HUDEP-2 (cell line): Measurements from ENCODE around the gene VAT1L.

Experiments used
- DNase-seq, 76 experiments: peaks; one replicate each; lab custom pipeline; 2025; ENCODE audit not compliant: unreplicated experiment in 76 of 76; lab: John Stamatoyannopoulos, UW

Gene VAT1L

GRCh38 chr16:77899416-77899815 is 111.1 kb downstream of the VAT1L start:
- no peak for DNase-seq

GRCh38 chr16:77905374-77905920 is 117.1 kb downstream of the VAT1L start:
- DNase-seq, result no peak

- DNase-seq, result no peak
Observed at GRCh38 chr16:77910021-77910420, 121.7 kb downstream of the VAT1L start.

- DNase-seq, result peak in 1 of 76 experiments; percentile 3
Observed at GRCh38 chr16:77912617-77913016, 124.3 kb downstream of the VAT1L start.

- no peak for DNase-seq
Observed at GRCh38 chr16:77913738-77914253, 125.4 kb downstream of the VAT1L start.

- no peak for DNase-seq
Observed at GRCh38 chr16:77916111-77916510, 127.7 kb downstream of the VAT1L start.

GRCh38 chr16:77917971-77918370 is 129.6 kb downstream of the VAT1L start:
- DNase-seq, result no peak

- no peak for DNase-seq
Observed at GRCh38 chr16:77918809-77919707, 130.7 kb downstream of the VAT1L start.

- DNase-seq, result peak in 1 of 76 experiments; percentile 18
Observed at GRCh38 chr16:77919761-77920415, 131.5 kb downstream of the VAT1L start.

- DNase-seq, result no peak
Observed at GRCh38 chr16:77920984-77921383, 132.6 kb downstream of the VAT1L start.

- no peak for DNase-seq
Observed at GRCh38 chr16:77922228-77922754, 133.9 kb downstream of the VAT1L start.

- DNase-seq, result no peak
Observed at GRCh38 chr16:77925531-77925930, 137.2 kb downstream of the VAT1L start.

GRCh38 chr16:77928096-77928495 is 139.7 kb downstream of the VAT1L start:
- DNase-seq, result no peak

GRCh38 chr16:77929004-77929403 is 140.6 kb downstream of the VAT1L start:
- DNase-seq, result no peak

- no peak for DNase-seq
Observed at GRCh38 chr16:77931058-77931457, 142.7 kb downstream of the VAT1L start.

GRCh38 chr16:77937473-77938149 is 149.2 kb downstream of the VAT1L start:
- no peak for DNase-seq

GRCh38 chr16:77938913-77939312 is 150.5 kb downstream of the VAT1L start:
- no peak for DNase-seq

GRCh38 chr16:77939968-77940367 is 151.6 kb downstream of the VAT1L start:
- no peak for DNase-seq

GRCh38 chr16:77943801-77944200 is 155.4 kb downstream of the VAT1L start:
- DNase-seq, result no peak

GRCh38 chr16:77944631-77945030 is 156.3 kb downstream of the VAT1L start:
- no peak for DNase-seq

- no peak for DNase-seq
Observed at GRCh38 chr16:77945126-77945525, 156.8 kb downstream of the VAT1L start.
